Stimulated activated memory B cell treated with anti-CD40 and anti-IgM and Interleukin-4, amounts not matched to agents 10 μg/mL and 1 μg/mL and 100 μg/mL, for 72 hours (primary cell): Measurements from ENCODE around the gene DLGAP1.

Experiments used
- ATAC-seq: fragments of 150-1000 bp; cut with Tn5 transposase; 2 replicates; pipeline ENCODE4 v1.10.0; 2021
- H3K27ac Mint-ChIP-seq: one replicate; pipeline ENCODE4 v1.8.0; 2022; ENCODE audit warnings: mild to moderate bottlenecking, mixed read lengths
- H3K27me3 Mint-ChIP-seq: one replicate; pipeline ENCODE4 v1.8.0; 2022; ENCODE audit warnings: mixed read lengths
- H3K36me3 Mint-ChIP-seq: one replicate; pipeline ENCODE4 v1.8.0; 2022; ENCODE audit warnings: mixed read lengths
- H3K4me1 Mint-ChIP-seq: one replicate; pipeline ENCODE4 v1.8.0; 2022; ENCODE audit warnings: mixed read lengths
- H3K4me3 Mint-ChIP-seq: one replicate; pipeline ENCODE4 v1.8.0; 2022; ENCODE audit warnings: mild to moderate bottlenecking, moderate library complexity, mixed read lengths
- H3K9me3 Mint-ChIP-seq: one replicate; pipeline ENCODE4 v1.8.0; 2022; ENCODE audit warnings: mixed read lengths

The DLGAP1 gene

GRCh38 chr18:3931542-3932112 is 523.5 kb downstream of the DLGAP1 start:
- Mint-ChIP-seq H3K9me3 (no peaks in the 10 kb centered on the region), H3K4me3 (no peak overlapping the region), H3K27ac (no peak overlapping the region), H3K27me3 (no peaks in the 10 kb centered on the region), H3K4me1 (no peaks in the 10 kb centered on the region), H3K36me3 (no peaks in the 10 kb centered on the region)
- no peak for ATAC-seq

DNA sequence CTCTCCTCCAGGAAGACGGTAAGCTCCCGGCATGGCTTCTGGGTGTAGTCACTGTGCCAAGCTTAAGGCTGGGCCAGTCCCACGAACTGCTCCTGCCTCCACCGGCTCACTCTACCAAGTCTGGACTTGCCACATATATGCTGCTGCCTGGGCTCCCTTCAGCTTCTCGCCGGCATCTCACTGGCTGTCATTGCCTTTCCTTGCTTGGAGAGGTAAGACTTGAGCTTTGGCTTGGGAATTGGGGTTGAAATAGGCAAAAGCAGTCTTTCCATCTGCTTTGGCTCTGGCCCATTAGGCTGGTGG is 524.1 kb downstream of the DLGAP1 start:
- Mint-ChIP-seq H3K36me3 (no peaks in the 10 kb centered on the region), H3K9me3 (no peaks in the 10 kb centered on the region), H3K27me3 (no peaks in the 10 kb centered on the region), H3K4me3 (no peak overlapping the region), H3K4me1 (no peaks in the 10 kb centered on the region), H3K27ac (no peak overlapping the region)
- peak; percentile 17 for ATAC-seq

DNA sequence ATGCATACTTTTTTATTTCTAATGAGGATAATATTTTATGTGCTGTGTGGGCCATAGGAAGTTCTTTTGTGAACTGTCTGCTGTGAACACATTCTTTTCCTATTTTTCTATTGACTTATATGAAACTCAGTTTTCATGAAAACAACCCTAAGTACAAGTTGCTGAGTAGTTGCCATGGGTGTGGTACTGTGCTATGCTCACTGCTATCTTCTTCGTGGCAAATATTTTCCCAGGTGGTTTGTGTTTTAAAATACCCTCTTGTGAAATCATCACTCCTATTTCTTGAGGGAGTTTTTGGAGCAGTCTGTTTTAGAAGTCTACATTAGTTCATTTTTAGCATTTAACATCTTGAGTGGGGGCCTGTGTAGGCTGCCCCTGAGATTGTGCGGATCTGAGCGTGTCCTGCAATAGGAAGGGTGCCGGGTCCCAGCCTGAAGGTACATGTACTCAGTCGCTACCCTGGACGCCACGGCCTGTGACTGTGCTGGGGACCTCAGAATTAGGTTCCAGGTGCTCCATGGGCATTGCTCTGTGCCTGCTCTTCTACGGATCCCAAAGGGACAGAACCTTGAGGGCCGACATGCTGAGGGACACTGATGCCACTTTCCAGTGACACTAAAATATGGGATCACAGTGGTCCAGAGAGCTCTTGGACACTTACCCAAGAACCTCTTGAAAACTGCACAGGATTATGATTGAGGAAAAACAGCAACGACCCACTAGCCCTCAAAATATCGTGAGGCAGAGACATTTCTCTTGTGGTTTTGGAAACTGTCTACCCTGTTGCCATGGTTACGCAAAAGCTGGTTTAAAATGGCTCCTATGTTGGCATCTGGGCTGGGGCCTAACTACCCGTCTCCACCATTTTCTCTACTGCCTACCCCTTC is 524.7 kb downstream of the DLGAP1 start:
- H3K27me3 Mint-ChIP-seq, result no peaks in the 10 kb centered on the region
- H3K27ac Mint-ChIP-seq, result no peak overlapping the region
- H3K36me3 Mint-ChIP-seq, result no peaks in the 10 kb centered on the region
- no peak for ATAC-seq
- H3K9me3 Mint-ChIP-seq, result no peaks in the 10 kb centered on the region
- H3K4me3 Mint-ChIP-seq, result no peak overlapping the region
- H3K4me1 Mint-ChIP-seq, result no peaks in the 10 kb centered on the region

- Mint-ChIP-seq H3K4me1 (no peaks in the 10 kb centered on the region), H3K27ac (no peak overlapping the region), H3K36me3 (no peaks in the 10 kb centered on the region), H3K9me3 (no peaks in the 10 kb centered on the region), H3K4me3 (no peak overlapping the region), H3K27me3 (no peaks in the 10 kb centered on the region)
- no peak for ATAC-seq
Observed at GRCh38 chr18:3924455-3924854, 530.7 kb downstream of the DLGAP1 start.

DNA sequence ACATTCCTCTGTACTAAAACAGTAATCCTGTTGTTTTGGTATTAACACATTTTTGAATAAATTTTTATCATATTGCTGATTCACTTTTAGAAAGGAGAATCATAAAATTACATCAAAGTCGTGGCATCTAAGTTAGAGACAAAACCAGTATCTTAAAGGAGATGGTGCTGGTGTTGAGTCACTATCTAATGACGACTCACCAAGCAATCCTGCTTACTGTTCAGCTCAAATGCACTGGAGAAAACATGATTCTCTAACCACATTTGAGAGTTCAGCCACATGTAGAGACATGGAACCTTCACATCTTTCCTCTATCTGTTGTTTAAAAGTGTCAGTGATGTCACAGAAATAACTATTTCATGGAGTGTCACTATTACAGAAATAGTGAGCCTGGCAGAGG is 531.4 kb downstream of the DLGAP1 start:
- Mint-ChIP-seq H3K27me3 (no peaks in the 10 kb centered on the region), H3K9me3 (no peaks in the 10 kb centered on the region), H3K36me3 (no peaks in the 10 kb centered on the region), H3K4me3 (no peak overlapping the region), H3K27ac (no peak overlapping the region), H3K4me1 (no peaks in the 10 kb centered on the region)
- ATAC-seq, result no peak

DNA sequence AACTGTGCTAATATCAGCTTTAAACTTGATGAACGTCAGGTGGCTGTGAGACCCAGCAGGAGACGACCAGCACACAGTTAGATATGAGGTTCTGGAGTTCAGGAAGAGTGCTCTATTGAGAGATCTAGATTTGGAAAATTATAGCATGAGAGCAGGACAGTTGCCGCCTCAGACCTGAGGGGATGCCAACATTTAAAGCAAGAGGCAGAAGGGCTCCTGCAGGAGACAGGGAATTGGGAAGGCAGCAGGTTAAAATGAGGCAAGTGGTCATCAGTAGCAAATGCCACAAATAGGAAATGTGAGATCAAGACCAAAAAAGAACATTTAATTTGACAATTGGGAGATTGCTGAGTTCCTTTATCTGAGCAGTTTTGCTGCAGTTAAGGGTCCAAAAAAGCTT is 533.3 kb downstream of the DLGAP1 start:
- Mint-ChIP-seq H3K4me1 (no peaks in the 10 kb centered on the region), H3K27ac (no peak overlapping the region), H3K4me3 (no peak overlapping the region), H3K9me3 (peaks cover 3% of the 10 kb centered on the region), H3K27me3 (peaks cover 9% of the 10 kb centered on the region), H3K36me3 (no peaks in the 10 kb centered on the region)
- ATAC-seq, result no peak

GRCh38 chr18:3920832-3921231 is 534.3 kb downstream of the DLGAP1 start:
- no peak for ATAC-seq
- Mint-ChIP-seq H3K27ac (no peak overlapping the region), H3K36me3 (no peaks in the 10 kb centered on the region), H3K4me3 (no peak overlapping the region), H3K27me3 (peaks cover 9% of the 10 kb centered on the region), H3K9me3 (peaks cover 3% of the 10 kb centered on the region), H3K4me1 (no peaks in the 10 kb centered on the region)

DNA sequence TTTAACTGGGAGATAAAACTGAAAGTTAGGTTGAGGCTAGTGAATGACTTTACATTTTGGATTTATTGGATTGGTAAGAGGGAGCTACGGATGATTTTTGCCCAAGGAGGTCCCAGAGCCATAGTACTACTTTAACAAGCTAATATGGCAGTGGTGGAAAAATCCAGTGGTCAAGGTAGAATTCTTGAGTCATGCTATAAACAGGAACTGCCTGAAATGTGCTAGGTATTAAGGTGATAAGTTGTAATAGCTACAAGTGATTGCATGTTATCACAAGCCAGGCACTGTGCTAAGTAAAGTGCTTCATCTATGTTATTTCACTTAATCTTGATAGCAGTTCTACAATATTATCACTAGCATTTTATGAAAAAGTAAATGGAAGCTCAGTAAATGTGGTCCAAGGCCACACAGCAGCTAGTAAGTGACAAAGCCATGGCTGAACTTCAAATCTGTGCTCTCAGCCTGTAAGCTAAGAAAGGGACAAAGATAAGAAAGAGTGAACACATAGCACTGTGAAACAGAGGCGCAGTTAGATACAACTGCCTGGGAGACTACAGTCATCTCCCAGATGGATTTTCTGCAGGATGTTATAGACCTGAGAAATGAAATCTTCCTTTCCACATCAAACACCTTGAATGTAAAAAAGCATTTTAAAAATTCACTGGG is 535.6 kb downstream of the DLGAP1 start:
- no peaks in the 10 kb centered on the region for H3K36me3 Mint-ChIP-seq
- H3K4me3 Mint-ChIP-seq, result no peak overlapping the region
- H3K27me3 Mint-ChIP-seq, result peaks cover 9% of the 10 kb centered on the region
- H3K9me3 Mint-ChIP-seq, result peaks cover 3% of the 10 kb centered on the region
- ATAC-seq, result no peak
- H3K4me1 Mint-ChIP-seq, result no peaks in the 10 kb centered on the region
- no peak overlapping the region for H3K27ac Mint-ChIP-seq

GRCh38 chr18:3916082-3916481 is 539.0 kb downstream of the DLGAP1 start:
- ATAC-seq, result peak; percentile 10
- Mint-ChIP-seq H3K4me1 (no peaks in the 10 kb centered on the region), H3K27me3 (peaks cover 9% of the 10 kb centered on the region), H3K4me3 (no peak overlapping the region), H3K27ac (no peak overlapping the region), H3K9me3 (peaks cover 3% of the 10 kb centered on the region), H3K36me3 (no peaks in the 10 kb centered on the region)

- Mint-ChIP-seq H3K9me3 (peaks cover 3% of the 10 kb centered on the region), H3K4me1 (no peaks in the 10 kb centered on the region), H3K27ac (no peak overlapping the region), H3K27me3 (peaks cover 9% of the 10 kb centered on the region), H3K36me3 (no peaks in the 10 kb centered on the region), H3K4me3 (no peak overlapping the region)
- no peak for ATAC-seq
Observed at GRCh38 chr18:3914833-3915610, 540.1 kb downstream of the DLGAP1 start.

DNA sequence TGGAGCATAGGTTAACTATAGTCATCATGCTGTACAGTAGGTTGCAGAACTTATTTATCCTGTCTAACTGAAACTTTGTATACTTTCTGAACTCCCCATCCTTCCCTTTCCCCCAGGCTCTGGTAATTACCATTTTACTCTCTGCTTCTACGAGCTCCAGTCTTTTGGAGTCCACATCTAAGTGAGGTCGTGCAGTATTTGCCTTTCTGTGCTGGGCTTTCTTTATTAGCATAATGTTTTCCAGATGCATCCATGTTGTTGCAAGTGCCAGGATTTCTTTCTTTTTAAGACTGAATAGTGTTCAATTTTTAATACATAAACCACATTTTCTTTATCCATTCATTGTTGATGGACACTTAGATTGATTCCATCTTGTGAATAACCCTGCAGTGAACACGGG is 541.0 kb downstream of the DLGAP1 start:
- Mint-ChIP-seq H3K27me3 (peaks cover 9% of the 10 kb centered on the region), H3K4me3 (no peak overlapping the region), H3K9me3 (peaks cover 3% of the 10 kb centered on the region), H3K36me3 (no peaks in the 10 kb centered on the region), H3K4me1 (no peaks in the 10 kb centered on the region), H3K27ac (no peak overlapping the region)
- ATAC-seq, result no peak

DNA sequence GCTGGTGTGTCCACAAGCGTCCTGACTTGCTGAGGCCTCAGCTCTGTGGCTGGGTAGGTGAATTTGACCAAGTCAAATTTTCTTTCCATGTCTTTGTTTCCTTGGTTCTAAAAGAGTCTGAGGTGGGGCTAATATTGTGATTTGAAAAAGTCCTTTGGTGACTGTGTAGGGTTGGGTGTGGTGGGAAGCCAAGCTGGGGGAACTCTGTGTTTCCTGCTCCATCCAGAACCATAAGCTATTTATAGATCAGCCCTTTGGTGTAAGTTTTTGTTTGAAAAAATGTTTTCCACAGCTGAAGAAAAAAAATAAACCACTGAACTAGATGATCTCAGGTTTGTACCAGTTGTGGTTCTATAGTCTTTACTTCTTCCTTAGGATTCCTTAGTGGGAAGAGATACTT is 542.4 kb downstream of the DLGAP1 start:
- no peak overlapping the region for H3K27ac Mint-ChIP-seq
- no peak for ATAC-seq
- H3K4me3 Mint-ChIP-seq, result no peak overlapping the region
- no peaks in the 10 kb centered on the region for H3K9me3 Mint-ChIP-seq
- H3K36me3 Mint-ChIP-seq, result no peaks in the 10 kb centered on the region
- H3K27me3 Mint-ChIP-seq, result peaks cover 5% of the 10 kb centered on the region
- H3K4me1 Mint-ChIP-seq, result no peaks in the 10 kb centered on the region

GRCh38 chr18:3911413-3911812 is 543.7 kb downstream of the DLGAP1 start:
- Mint-ChIP-seq H3K36me3 (no peaks in the 10 kb centered on the region), H3K9me3 (no peaks in the 10 kb centered on the region), H3K27ac (no peak overlapping the region), H3K4me1 (no peaks in the 10 kb centered on the region), H3K27me3 (no peaks in the 10 kb centered on the region), H3K4me3 (no peak overlapping the region)
- ATAC-seq, result no peak

DNA sequence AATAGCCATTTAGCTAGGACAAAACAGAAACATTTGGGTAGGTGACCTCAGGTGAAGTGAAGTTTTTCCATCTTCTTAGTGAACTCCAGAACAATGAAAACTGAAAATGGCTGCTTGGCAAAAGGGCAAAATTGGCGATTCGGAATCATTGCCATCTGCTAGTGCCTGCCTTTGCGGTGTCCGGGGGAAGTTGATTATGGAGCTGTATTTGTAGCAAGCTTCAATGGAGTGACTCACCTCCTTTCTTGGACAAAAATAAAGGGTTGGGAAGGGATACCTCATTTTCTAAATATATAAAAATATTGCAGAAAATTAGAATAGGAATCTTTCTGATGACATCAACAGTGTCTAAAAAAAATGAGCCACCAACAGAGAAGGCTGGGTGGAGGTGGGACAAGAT is 544.6 kb downstream of the DLGAP1 start:
- Mint-ChIP-seq H3K36me3 (no peaks in the 10 kb centered on the region), H3K4me1 (no peaks in the 10 kb centered on the region), H3K9me3 (no peaks in the 10 kb centered on the region), H3K27ac (no peak overlapping the region), H3K27me3 (no peaks in the 10 kb centered on the region), H3K4me3 (no peak overlapping the region)
- ATAC-seq, result no peak

DNA sequence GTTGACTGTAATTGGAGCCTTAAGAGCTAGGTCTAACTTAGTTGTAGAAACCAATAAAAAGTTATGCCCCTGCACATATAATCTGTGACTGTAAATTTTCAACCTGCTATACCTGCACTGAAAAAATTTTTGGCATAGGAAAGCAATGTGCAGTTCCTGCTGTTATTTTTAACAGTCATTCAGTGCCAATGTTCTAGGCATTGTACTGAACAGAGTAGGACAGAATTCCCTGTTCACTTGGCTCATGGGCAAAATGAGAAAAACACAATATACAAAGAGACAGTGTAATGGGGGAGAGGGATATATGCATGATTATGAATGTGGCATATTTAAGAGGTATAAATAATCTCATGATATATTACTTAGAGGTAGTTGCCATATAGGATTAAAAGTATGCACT is 547.2 kb downstream of the DLGAP1 start:
- Mint-ChIP-seq H3K27me3 (no peaks in the 10 kb centered on the region), H3K9me3 (no peaks in the 10 kb centered on the region), H3K4me1 (no peaks in the 10 kb centered on the region), H3K4me3 (no peak overlapping the region), H3K27ac (no peak overlapping the region), H3K36me3 (no peaks in the 10 kb centered on the region)
- ATAC-seq, result no peak
